SK-N-SH treated with all-trans-retinoic acid at 6 μM for 48 hours (cell line): ENCODE data around the gene FSIP1.

Experiments
- ATAC-seq: fragments of 200-7000 bp; cut with Tn5 transposase; 3 replicates; pipeline ENCODE4 v1.9.1; 2020; ENCODE audit warnings: mild to moderate bottlenecking, moderate library complexity
- ARNTL ChIP-seq: fragments of 450-650 bp; formaldehyde crosslinking; IDR thresholded peaks from 2 replicates; pipeline ENCODE4 v1.5.0; 2020; ENCODE audit warnings: low read depth, mild to moderate bottlenecking, moderate library complexity, borderline replicate concordance
- BACH2 ChIP-seq: fragments of 250-450 bp; sonication (Bioruptor Pico); IDR thresholded peaks from 2 replicates; pipeline ENCODE4 v1.9.0; 2021; ENCODE audit warnings: mild to moderate bottlenecking, borderline replicate concordance
- CSDC2 ChIP-seq: fragments of 250-450 bp; sonication (Bioruptor Pico); IDR thresholded peaks from 2 replicates; pipeline ENCODE4 v1.5.0; 2020; ENCODE audit warnings: mild to moderate bottlenecking, moderate library complexity
- ESRRG ChIP-seq: fragments of 250-450 bp; sonication (Bioruptor Pico); IDR thresholded peaks from 2 replicates; pipeline ENCODE4 v1.6.1; 2021; ENCODE audit warnings: mild to moderate bottlenecking
- GLIS3 ChIP-seq: fragments of 250-450 bp; sonication (Bioruptor Pico); IDR thresholded peaks from 2 replicates; pipeline ENCODE4 v1.5.0; 2020; ENCODE audit warnings: mild to moderate bottlenecking, moderate library complexity
- ISL1 ChIP-seq: fragments of 250-450 bp; sonication (Bioruptor Pico); IDR thresholded peaks from 2 replicates; pipeline ENCODE4 v2.1.2; 2022; ENCODE audit warnings: mild to moderate bottlenecking, moderate library complexity
- OSR1 ChIP-seq: fragments of 250-450 bp; sonication (Bioruptor Pico); IDR thresholded peaks from 2 replicates; pipeline ENCODE4 v1.8.0; 2022; ENCODE audit warnings: moderate library complexity, mild to moderate bottlenecking, inconsistent platforms
- PATZ1 ChIP-seq: fragments of 250-450 bp; sonication (Bioruptor Pico); IDR thresholded peaks from 2 replicates; pipeline ENCODE4 v1.8.0; 2020; ENCODE audit warnings: mild to moderate bottlenecking, moderate library complexity, borderline replicate concordance
- PPARA ChIP-seq: fragments of 250-450 bp; sonication (Bioruptor Pico); IDR thresholded peaks from 2 replicates; pipeline ENCODE4 v1.5.0; 2020; ENCODE audit warnings: mild to moderate bottlenecking, borderline replicate concordance
- RARB ChIP-seq: fragments of 250-450 bp; sonication (Bioruptor Pico); IDR thresholded peaks from 2 replicates; pipeline ENCODE4 v1.8.0; 2021; ENCODE audit warnings: mild to moderate bottlenecking, moderate library complexity
- SNAI2 ChIP-seq: fragments of 250-450 bp; sonication (Bioruptor Pico); IDR thresholded peaks from 2 replicates; pipeline ENCODE4 v1.5.0; 2020; ENCODE audit warnings: mild to moderate bottlenecking, moderate library complexity
- TCF4 ChIP-seq: fragments of 250-450 bp; sonication (Bioruptor Pico); IDR thresholded peaks from 2 replicates; pipeline ENCODE4 v1.8.0; 2021; ENCODE audit warnings: mild to moderate bottlenecking, moderate library complexity, borderline replicate concordance
- TOX ChIP-seq: fragments of 250-450 bp; sonication (Bioruptor Pico); IDR thresholded peaks from 2 replicates; pipeline ENCODE4 v1.8.0; 2021; ENCODE audit warnings: mild to moderate bottlenecking, moderate library complexity, borderline replicate concordance
- ZC3H10 ChIP-seq: fragments of 250-450 bp; sonication (Bioruptor Pico); IDR thresholded peaks from 2 replicates; pipeline ENCODE4 v1.5.1; 2021; ENCODE audit warnings: mild to moderate bottlenecking, moderate library complexity
- ZNF565 ChIP-seq: fragments of 450-650 bp; formaldehyde crosslinking; conservative IDR thresholded peaks from 2 replicates; pipeline ENCODE4 v1.5.0; 2020; ENCODE audit warnings: low read depth, mild to moderate bottlenecking, moderate library complexity
- ZNF70 ChIP-seq: fragments of 450-650 bp; formaldehyde crosslinking; IDR thresholded peaks from 2 replicates; pipeline ENCODE4 v1.5.0; 2020; ENCODE audit warnings: mild to moderate bottlenecking, moderate library complexity
- TF ChIP-seq, protein P1 (sequence below): fragments of 250-450 bp; sonication (Bioruptor Pico); IDR thresholded peaks from 2 replicates; pipeline ENCODE4 v1.5.0; 2020; ENCODE audit warnings: mild to moderate bottlenecking, moderate library complexity
- TF ChIP-seq, protein P2 (sequence below): fragments of 250-450 bp; sonication (Bioruptor Pico); IDR thresholded peaks from 2 replicates; pipeline ENCODE4 v1.5.1; 2020; ENCODE audit warnings: low read depth, mild to moderate bottlenecking, moderate library complexity
- TF ChIP-seq, protein P3 (sequence below): fragments of 250-450 bp; sonication (Bioruptor Pico); IDR thresholded peaks from 2 replicates; pipeline ENCODE4 v1.5.1; 2021; ENCODE audit warnings: mild to moderate bottlenecking, moderate library complexity
- TF ChIP-seq, protein P4 (sequence below): fragments of 250-450 bp; sonication (Bioruptor Pico); IDR thresholded peaks from 2 replicates; pipeline ENCODE4 v1.8.0; 2021; ENCODE audit warnings: low read depth, mild to moderate bottlenecking, moderate library complexity, borderline replicate concordance

The FSIP1 gene

GRCh38 chr15:39745415-39745814, 37.2 kb downstream of the FSIP1 start:
- TF ChIP-seq PATZ1 (CRISPR knock-in tag) (no peak), SNAI2 (no peak), OSR1 (CRISPR knock-in tag) (no peak), TCF4 (CRISPR knock-in tag) (no peak), ZNF70 (CRISPR knock-in tag) (no peak), ZNF565 (CRISPR knock-in tag) (no peak), ZC3H10 (CRISPR knock-in tag) (no peak), CSDC2 (CRISPR knock-in tag) (no peak), TOX (CRISPR knock-in tag) (no peak), PPARA (CRISPR knock-in tag) (no peak), GLIS3 (CRISPR knock-in tag) (no peak), ESRRG (CRISPR knock-in tag) (no peak)
- TF ChIP-seq, protein P1, sequence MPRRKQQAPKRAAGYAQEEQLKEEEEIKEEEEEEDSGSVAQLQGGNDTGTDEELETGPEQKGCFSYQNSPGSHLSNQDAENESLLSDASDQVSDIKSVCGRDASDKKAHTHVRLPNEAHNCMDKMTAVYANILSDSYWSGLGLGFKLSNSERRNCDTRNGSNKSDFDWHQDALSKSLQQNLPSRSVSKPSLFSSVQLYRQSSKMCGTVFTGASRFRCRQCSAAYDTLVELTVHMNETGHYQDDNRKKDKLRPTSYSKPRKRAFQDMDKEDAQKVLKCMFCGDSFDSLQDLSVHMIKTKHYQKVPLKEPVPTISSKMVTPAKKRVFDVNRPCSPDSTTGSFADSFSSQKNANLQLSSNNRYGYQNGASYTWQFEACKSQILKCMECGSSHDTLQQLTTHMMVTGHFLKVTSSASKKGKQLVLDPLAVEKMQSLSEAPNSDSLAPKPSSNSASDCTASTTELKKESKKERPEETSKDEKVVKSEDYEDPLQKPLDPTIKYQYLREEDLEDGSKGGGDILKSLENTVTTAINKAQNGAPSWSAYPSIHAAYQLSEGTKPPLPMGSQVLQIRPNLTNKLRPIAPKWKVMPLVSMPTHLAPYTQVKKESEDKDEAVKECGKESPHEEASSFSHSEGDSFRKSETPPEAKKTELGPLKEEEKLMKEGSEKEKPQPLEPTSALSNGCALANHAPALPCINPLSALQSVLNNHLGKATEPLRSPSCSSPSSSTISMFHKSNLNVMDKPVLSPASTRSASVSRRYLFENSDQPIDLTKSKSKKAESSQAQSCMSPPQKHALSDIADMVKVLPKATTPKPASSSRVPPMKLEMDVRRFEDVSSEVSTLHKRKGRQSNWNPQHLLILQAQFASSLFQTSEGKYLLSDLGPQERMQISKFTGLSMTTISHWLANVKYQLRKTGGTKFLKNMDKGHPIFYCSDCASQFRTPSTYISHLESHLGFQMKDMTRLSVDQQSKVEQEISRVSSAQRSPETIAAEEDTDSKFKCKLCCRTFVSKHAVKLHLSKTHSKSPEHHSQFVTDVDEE (CRISPR knock-in tag): no peak
- TF ChIP-seq, protein P2, sequence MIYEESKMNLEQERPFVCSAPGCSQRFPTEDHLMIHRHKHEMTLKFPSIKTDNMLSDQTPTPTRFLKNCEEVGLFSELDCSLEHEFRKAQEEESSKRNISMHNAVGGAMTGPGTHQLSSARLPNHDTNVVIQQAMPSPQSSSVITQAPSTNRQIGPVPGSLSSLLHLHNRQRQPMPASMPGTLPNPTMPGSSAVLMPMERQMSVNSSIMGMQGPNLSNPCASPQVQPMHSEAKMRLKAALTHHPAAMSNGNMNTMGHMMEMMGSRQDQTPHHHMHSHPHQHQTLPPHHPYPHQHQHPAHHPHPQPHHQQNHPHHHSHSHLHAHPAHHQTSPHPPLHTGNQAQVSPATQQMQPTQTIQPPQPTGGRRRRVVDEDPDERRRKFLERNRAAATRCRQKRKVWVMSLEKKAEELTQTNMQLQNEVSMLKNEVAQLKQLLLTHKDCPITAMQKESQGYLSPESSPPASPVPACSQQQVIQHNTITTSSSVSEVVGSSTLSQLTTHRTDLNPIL (CRISPR knock-in tag): no peak
- TF ChIP-seq, protein P3, sequence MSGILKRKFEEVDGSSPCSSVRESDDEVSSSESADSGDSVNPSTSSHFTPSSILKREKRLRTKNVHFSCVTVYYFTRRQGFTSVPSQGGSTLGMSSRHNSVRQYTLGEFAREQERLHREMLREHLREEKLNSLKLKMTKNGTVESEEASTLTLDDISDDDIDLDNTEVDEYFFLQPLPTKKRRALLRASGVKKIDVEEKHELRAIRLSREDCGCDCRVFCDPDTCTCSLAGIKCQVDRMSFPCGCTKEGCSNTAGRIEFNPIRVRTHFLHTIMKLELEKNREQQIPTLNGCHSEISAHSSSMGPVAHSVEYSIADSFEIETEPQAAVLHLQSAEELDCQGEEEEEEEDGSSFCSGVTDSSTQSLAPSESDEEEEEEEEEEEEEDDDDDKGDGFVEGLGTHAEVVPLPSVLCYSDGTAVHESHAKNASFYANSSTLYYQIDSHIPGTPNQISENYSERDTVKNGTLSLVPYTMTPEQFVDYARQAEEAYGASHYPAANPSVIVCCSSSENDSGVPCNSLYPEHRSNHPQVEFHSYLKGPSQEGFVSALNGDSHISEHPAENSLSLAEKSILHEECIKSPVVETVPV (CRISPR knock-in tag): no peak
- ATAC-seq: no peak

DNA sequence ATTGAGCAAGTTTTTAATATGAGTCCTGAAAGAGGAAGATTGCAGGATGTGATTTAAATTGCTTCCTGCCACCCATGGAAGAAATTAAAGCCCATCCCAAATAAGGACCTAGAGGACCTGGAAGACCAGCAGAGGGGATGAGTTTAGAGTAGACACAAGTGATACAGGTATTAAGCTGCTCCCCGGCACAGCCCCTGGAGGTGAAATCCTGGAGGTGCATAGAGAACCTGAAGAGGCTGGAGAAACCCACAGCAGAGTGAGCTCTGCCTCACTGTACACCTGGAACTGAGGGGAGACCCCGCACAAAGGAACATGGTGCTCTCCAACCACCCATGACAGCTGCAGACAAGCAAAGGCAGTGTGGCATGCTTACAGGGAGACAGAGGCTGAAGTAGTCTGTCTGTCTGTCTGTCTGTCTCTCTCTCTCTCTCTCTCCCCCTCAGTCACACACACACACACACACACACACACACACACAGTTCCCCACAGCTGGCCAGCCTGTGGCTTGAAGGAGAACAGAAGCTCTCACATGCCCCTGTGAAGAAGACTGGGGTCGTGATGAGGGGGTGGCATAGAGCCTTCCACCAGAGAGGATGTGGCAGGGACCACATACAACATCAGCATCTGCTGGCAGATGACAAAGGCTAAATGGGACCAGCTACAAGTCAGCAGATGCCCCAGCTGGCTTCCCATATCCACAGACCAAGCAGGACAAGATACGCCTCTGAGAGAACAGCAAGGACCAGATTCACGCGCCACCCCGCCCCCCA, 38.1 kb downstream of the FSIP1 start:
- TF ChIP-seq ZC3H10 (CRISPR knock-in tag) (no peak), TOX (CRISPR knock-in tag) (no peak), GLIS3 (CRISPR knock-in tag) (no peak), PATZ1 (CRISPR knock-in tag) (no peak), ZNF70 (CRISPR knock-in tag) (no peak), RARB (CRISPR knock-in tag) (no peak), ESRRG (CRISPR knock-in tag) (no peak), ARNTL (no peak), CSDC2 (CRISPR knock-in tag) (no peak), OSR1 (CRISPR knock-in tag) (no peak), SNAI2 (no peak), BACH2 (CRISPR knock-in tag) (no peak), ISL1 (CRISPR knock-in tag) (no peak), TCF4 (CRISPR knock-in tag) (no peak)
- TF ChIP-seq, protein P4, sequence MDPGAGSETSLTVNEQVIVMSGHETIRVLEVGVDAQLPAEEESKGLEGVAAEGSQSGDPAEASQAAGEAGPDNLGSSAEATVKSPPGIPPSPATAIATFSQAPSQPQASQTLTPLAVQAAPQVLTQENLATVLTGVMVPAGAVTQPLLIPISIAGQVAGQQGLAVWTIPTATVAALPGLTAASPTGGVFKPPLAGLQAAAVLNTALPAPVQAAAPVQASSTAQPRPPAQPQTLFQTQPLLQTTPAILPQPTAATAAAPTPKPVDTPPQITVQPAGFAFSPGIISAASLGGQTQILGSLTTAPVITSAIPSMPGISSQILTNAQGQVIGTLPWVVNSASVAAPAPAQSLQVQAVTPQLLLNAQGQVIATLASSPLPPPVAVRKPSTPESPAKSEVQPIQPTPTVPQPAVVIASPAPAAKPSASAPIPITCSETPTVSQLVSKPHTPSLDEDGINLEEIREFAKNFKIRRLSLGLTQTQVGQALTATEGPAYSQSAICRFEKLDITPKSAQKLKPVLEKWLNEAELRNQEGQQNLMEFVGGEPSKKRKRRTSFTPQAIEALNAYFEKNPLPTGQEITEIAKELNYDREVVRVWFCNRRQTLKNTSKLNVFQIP (CRISPR knock-in tag): no peak
- TF ChIP-seq, protein P2 (CRISPR knock-in tag): no peak
- TF ChIP-seq, protein P3 (CRISPR knock-in tag): no peak
- ATAC-seq: no peak
